Nucleus accumbens (tissue), 56 donors: ENCODE data around the gene SLC38A7.
"Not testable (repeated sequence)": the region's sequence is repeated elsewhere in the genome, so short reads cannot be mapped to it uniquely, and the experiment has no call there.

Experiments
- DNase-seq, 56 donors: peaks; one replicate each; lab custom pipeline; 2025; lab: John Stamatoyannopoulos, UW

The SLC38A7 gene

GRCh38 chr16:58638148-58639036 is 46.2 kb downstream of the SLC38A7 start:
- no peak for DNase-seq

DNA sequence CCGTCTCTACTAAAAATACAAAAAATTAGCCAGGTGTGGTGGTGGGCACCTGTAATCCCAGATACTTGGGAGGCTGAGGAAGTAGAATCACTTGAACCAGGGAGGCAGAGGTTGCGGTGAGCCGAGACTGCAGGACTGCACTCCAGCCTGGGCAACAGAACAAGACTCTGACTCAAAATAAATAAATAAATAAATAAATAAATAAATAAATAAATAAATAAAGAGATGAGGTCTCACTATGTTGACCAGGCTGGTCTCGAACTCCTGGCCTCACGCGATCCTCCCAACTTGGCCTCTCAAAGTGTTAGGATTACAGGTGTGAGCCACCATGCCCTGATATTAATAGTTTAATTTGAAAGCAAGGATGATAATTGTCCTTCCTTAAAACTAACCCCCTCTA is 47.5 kb downstream of the SLC38A7 start:
- not testable (repeated sequence) for DNase-seq

DNA sequence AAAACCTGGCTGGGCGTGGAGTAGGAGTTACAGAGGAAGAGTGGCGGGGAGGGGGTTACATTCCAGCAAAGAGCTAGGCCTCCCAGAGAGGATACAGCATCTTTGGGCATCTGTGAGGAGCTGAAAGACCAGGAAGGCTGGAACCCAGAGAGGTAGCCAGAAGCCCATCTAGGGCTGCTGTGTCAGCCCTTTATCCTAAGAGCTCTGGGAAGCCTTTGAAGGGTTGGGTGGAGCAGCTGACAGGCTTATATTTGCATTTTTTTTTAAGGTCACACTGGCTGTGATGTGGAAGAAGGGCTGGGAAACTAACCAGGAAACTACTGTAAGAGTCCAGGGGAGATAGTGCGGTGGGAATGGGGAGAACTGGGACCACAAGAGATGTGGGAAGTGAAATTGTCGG is 48.1 kb downstream of the SLC38A7 start:
- no peak for DNase-seq

- no peak for DNase-seq
Observed at GRCh38 chr16:58635502-58635901, 49.1 kb downstream of the SLC38A7 start.

GRCh38 chr16:58634265-58634802 is 50.2 kb downstream of the SLC38A7 start:
- no peak for DNase-seq

DNA sequence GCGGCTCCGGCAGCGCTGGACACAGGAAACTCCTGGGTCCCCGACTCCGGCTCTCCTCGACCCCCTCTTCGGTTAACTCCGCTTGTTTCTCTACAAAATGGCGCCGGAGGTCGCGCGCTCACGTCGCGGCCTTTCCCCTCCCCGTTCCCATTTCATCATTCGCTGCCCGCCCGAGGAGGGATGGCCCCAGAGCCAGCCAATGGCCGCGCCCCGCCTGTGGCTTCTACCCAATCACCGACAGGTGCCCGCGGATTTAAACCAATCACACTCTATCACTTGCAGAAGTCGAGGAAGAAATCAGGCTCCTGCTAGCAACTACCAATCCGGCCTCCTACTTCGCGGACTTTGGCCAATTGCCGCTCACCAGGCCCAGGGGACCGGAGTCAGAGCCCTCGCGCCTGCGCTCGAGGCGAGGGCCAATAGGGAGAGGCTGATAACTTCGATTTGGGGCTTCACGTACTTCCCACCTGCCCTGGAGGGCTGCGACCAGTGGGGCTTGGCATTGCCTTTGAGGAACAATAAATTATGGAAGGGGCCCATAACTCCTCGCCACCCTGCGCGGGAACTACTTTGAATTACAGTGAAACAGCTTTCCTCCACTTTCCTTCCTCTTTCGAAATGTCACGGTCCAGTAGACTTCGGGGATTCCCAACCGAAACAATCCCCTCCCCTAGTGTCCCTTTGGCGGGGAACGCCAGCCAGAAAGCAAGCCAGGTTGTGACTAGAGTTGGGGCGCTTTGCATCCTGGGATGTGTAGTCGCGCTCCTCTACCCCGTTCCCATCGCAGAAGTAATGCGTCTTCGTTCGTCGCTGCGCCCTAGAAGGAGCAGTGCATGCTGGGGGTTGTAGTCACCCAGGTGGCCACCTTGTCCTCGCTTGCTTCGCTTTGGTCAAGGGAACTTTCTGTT is 54.6 kb downstream of the SLC38A7 start, which contains the start of gene CNOT1:
CNOT1 (minus strand) TSS at position 94 of the 908 bp plus-strand sequence. CDS start 30,489 bp downstream, outside the sequence.
- peak; percentile 93 to 100 (median 98) for DNase-seq

GRCh38 chr16:58628845-58629732 is 55.5 kb downstream of the SLC38A7 start:
- peak in 37 of 56 donors; percentile 11 to 62 (median 33) for DNase-seq

DNA sequence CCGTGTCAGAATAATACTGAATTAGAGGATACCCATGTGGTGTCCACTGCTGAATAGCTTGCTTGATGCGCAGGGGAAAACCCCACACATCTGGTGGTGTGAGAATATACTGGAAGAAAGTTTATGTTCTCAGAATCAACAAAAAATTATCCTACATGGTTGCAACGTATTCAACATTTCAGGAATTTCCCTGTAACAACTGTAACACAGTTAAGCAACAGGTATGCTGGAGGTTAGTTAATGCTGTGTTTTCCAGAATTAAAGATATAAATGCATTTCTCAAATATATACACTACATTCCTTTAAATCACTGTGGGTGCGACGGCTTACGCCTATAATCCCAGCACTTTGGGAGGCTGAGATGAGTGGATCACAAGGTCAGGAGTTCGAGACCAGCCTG is 60.4 kb downstream of the SLC38A7 start:
- DNase-seq, result no peak

GRCh38 chr16:58620396-58620795 is 64.2 kb downstream of the SLC38A7 start:
- no peak for DNase-seq

GRCh38 chr16:58615280-58615679 is 69.3 kb downstream of the SLC38A7 start:
- no peak for DNase-seq
